RPMI8226 (cell line): ENCODE results near the gene ADGRL3.
"Not testable (repeated sequence)": the region's sequence is repeated elsewhere in the genome, so short reads cannot be mapped to it uniquely, and the experiment has no call there.

ENCODE experiments used
- DNase-seq: peaks from one replicate; pipeline ENCODE4 v3.0.0-alpha.2; 2015

ADGRL3 gene

DNA sequence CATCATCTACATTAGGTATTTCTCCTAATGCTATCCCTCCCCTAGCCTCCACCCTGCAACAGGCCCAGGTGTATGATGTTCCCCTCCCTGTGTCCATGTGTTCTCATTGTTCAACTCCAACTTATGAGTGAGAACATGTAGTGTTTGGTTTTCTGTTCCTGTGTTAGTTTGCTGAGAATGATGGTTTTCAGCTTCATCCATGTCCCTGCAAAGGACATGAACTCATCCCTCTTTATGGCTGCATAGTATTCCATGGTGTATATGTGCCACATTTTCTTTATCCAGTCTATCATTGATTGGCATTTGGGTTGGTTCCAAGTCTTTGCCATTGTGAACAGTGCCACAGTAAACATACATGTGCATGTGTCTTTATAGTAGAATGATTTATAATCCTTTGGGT, 7.0 kb downstream of the ADGRL3 start:
- DNase-seq = not testable (repeated sequence)

DNA sequence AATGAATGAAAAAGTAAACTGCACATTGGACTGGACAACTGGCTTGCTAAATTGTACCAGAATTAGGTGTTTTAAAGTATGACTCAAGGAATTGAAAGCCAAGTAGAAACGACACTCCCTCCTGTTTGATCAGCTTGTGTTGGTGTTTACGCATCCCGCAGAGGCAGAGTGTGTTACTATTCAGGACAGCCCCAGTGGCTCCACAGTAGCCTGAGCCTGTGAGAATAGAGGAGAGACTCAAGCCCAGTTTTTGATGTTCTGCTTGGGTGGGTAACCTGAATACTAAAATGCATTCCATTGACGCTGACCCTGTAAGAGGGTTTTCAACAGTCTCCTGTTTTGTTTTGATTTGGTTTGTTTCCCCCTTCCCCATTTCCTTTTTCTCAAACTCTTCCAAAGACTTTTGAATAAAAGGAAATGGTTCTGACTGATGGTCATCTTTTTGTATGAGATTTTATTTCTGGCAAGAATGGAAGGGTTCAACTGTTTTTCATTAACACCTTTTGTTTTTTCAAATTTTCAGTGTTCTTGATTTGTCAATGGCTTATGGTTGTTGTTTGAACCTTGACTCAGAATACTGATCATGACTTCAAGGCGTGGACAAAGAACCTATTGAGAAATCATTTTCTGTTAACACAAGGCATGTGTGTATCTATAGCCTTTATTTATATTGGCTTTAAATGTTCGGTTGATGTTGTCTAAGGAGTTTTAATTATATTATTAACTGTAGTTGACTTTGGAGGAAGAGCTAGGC, 10.2 kb downstream of the ADGRL3 start:
- no peak for DNase-seq

DNA sequence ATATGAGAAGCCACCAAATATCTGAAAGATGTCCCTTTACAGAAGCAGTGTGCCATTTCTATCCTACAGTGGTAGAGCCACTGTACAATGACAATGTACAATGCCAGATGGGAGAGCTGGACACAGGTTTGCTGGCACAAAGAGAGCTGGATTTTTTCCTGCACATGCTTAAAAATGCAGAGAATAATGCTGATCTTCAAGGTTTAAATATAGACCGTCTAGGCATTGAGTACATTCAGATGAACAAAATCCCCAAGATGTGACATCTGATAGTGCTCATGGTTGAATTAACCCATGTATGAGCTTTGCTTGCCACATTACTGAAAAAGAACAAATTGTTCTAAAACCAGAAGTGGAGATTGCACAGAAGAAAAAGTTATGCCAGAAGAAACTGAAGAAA, 11.7 kb downstream of the ADGRL3 start:
- DNase-seq = no peak

DNA sequence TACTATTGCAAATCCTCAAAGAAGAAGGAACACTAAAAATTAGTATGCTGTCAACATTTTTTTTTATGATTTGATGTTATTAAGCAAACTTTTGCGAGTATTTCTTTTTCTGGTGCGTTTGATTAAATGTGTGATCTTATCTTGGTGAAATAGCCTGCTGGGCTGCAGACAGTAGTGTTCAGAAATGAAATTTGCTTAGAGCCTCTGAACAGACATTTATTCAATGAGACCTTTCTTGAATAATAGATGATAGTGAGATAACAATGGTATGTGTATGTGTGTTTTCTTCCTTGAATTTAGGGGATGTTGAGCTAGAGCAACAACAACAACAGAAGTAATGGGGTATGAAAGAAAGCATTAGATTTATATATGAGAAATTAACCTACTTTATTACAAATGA, 12.7 kb downstream of the ADGRL3 start:
- no peak for DNase-seq

DNA sequence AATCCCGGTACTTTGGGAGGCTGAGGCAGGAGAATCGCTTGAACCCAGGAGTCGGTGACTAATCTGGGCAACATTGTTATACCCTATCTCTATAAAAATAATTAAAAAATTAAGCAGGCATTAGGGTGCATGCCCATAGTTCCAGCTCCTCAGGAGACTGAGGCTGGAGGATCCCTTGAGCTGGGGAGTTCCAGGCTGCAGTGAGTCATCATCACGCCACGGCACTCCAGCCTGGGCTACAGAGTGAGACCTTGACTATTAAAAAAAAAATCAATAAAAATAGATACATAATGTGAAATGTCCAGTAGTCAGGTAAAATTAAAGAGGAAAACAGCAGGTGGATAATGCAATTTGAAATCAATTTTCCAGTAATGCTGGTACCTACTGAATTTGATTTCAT, 14.6 kb downstream of the ADGRL3 start:
- no peak for DNase-seq

DNA sequence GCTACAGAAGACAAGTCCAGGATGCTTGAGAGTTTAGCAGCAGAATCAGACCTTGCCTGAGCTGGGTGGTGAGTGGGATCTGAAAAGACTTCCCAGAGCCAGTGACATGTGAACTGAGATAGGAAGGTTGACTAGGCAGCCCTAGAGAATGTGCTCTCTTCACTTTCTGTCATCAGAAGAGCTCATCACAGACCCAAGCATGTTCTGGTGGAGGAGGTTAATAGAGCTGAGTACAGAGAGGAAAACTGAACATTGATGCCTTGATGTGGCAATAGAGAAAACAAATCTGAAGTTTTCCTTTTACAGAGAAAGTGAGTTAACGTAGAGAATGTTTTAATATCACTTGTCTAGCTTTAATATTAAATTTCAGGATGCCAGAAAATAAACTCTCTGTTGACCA, 17.1 kb downstream of the ADGRL3 start:
- DNase-seq = no peak

DNA sequence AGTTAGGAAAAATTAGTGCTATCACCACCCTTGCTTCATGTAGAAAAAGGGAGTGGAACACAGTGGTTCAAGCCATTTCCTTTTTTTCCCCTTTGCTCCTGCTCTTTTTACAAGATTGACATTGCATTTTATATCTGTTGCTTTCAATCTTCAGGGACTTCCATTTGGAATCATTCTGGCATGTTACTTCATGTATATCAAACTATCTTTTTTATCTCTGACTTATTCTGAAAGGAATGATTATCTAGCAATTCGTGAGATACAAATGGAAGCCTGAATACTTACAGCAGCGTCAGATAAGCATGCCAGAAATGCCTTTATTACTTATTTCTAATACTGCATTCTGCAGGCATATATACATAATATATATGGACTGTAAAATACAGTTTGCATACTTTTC, 20.4 kb downstream of the ADGRL3 start:
- no peak for DNase-seq

DNA sequence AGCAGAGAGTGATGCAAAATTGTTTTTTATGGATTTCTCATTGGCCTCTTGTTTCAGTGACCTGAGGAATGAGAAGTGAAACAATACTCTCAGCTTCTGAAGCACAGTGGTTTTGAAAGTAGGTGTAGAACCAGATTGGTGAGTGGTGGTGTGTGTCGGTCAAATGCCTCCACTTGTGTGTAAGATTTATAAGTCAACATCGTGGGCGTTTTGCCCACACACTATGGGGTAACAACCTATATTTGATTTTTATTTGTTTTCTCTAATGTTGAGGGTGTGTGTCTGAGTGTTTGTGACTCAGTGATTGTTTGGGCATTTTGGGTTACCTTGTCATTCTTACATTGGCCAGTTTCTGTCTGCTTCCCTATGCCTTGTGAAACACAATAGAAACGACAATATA, 23.3 kb downstream of the ADGRL3 start:
- DNase-seq = no peak

DNA sequence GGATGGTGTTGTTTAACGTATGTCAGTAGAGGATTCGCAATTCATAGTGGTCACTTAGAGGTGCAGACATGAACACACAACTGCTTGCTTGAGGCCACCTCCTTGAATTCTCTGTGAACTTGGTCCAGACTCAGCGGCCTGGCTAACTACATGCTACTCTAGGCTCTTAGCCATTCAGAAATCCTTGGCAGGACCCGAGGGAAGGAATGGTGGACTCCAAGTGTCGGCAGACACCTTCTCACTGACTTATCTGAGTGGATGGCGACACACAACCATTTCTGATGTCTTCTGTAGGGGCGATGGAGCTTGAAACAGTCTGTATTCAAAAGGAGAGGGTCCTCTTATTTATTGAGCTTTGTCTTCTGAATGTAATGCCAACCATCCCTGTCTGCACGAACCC, 24.4 kb downstream of the ADGRL3 start:
- DNase-seq = no peak

DNA sequence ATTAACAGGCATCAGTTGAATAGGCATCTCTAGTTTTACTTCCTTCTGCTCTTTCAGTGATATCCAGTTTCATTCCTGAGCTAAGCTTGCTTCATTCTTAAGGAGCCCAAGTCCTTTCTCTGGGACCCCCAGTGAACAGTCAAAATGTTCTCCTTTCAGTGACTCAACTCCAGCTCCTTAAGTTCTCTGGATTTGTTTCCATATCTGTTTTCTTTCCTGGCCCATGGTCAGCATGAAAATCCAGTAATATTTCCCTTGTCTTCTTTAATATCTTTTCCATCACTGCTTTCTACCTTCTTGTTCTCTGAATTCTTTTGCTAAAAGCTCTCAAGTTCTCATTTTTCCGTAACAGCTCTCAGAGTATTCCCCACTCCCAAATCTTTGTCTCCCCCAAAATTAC, 25.5 kb downstream of the ADGRL3 start:
- no peak for DNase-seq

DNA sequence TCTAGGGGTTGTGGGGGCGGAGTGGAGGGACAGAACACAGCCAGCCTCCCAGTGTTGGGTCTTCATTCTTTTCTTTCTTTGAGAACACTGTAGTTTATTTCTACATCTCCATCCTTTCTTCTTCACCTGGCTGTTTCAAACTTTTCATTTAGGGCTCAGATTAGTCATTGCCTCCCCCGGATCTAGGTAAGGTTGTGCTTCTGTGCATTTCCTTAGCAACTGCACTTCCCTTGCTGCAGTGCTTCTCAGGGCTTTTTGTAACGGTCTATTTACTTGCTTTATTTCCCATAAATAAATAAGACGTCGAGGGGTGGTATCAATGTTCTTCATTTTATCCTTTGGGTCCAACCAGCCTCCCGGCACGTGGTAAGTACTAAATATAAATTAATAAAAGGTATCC, 31.3 kb downstream of the ADGRL3 start:
- DNase-seq = no peak

DNA sequence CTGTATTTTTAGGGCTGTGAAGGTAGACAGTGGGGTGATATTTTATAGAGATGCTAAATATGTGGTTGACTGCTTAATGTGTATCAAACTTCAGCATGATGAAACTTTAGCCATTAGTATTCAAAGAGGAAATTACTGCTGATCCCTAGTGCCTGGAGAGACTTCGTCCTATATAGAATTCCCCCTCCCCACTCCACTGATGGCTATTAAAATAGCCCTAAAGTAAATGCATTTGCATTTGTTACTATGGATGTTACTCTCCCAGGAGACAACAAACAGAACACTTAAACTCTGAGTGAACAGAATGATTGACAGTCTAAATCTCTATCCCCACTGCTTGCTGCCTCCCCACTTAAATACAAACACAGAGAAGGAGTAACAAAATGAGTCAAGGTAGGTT, 39.1 kb downstream of the ADGRL3 start:
- no peak for DNase-seq

DNA sequence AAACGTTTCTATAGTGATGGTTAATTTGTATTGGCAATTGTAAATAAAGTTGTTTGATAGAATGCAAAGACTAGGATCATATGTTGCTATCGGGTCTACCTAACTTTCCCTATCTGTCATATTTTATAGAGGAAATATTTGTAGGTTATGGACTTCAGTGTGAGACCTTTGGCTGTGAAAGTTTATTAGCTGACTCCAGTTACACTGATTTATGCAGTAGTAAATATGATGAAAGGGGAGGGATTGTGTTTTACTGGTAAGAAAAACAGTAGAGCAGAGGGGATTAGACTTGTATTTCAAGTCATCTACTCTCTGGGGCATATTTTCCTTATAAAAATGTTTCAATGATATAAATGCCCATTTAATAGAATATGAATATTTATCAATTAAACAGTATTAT, 43.8 kb downstream of the ADGRL3 start:
- DNase-seq = no peak

DNA sequence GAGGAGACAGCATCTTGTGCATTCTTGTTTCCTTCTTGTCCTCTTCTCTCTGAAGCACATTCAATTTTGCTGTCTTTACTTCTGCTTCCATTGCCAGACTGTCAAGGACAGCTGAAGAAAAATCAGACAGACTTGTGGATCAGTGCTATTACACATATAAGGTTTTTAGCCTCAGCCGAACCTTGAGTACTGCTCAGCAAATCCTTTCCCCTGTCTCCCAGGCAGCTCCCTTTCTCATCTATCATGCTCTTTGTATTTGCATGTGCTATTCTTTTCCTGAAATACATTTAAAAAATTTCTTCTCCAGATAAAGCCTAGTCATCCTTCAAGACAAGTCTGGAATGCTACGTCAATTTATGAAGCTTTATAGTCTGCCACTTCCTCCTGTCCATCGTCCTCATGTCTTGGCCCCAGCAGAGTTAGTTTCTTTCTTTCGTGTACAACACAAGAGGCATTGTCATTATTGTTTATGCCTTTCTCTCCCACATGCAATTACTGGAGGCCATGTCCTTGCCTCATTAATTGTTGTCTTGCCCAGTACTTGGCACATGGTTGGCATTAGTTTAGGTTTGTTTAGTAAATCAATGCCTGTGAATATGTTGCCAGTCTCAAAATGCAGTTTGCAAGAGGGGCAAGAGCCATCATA, 45.1 kb downstream of the ADGRL3 start:
- no peak for DNase-seq

DNA sequence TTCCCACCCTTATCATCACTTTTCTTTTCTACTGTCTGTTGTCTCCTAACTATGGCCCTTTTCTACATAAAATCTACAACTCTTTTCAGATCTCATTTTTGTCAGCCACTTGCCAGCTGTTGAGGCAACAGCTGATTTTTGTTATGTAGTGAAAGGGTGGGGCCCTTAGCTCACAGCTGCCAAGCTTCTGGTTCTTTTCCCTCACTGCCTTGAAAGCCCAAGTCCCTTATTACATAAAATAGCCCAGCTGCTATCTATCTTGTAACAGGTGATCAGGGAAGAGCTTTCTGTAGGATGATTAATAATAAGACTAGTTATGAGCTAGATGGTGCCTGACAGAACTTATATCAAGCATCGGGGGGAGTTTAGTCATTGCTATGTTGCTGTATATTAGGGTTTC, 45.9 kb downstream of the ADGRL3 start:
- DNase-seq = no peak

DNA sequence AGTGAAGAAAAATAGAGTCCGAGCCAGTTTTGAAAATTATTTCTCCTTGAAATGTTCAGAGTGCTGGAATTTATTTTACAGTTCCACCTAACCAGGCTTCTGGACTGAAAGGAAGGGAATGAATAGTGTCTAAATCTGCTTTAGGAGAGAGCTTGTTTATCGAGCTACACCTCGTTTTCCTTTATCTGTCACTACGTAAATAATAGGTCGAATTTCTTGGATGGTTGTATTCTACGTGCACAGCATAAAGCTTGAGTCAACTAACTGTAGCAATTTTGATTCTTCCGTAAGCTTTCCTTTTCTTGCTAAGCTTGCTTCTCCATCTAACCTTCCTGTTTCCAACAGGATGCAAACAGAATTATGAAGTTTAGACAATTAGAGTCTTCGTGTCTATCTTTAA, 48.6 kb downstream of the ADGRL3 start:
- DNase-seq = no peak

DNA sequence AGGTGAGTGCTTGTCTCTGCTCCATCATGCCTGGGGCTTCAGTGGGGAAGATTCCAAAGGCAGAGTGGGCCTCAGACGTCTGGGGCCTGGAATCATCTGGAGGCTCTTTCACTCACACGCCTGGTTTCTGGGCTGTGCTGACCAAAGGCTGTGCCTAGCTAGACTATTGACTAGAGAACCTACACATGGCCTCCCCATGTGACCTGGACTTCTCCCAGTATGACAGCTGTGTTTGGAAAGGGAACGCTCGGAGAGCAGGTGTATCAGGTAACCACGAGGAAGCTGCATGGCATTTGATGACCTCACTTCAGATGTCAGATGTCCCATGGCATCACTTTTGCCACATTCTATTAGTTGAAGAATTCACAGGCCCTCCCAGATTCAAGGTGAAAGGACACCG, 51.0 kb downstream of the ADGRL3 start:
- no peak for DNase-seq

DNA sequence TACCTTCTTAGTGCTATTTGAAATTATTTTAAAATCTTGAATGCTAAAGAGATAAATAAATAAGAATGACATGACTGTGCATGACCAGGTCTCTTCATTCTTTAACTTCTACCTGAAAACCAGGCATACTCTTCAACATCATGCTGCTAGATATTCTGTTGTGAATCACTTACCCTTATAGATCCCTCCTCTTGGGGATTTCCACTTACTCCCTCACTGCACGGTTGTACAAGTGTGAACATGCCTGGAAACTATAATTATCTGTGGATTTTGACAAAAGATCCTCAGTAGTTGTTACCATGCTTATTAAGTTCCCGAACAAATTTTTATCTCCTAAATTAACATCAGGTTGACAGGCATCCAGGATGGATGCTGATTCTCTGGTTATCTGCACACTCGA, 54.3 kb downstream of the ADGRL3 start:
- no peak for DNase-seq

DNA sequence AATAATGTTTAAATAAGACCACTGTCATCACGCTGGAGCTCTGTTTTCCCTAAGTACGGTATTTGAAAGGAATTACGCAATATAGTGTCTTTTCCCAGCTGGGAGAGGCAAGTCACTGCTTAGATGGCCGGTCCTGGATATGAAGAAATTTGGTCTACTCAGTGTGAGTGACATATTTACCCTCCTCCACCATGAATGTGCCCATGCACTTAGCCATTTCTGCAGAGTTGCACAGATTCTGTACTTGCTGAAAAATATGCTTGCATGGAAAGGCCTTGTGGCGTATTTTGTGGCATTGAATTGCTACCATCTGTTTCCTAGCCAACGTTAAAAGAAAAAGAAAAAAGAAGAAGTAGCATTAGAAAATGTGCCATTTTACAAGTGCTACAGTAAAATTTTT, 73.1 kb downstream of the ADGRL3 start:
- no peak for DNase-seq

DNA sequence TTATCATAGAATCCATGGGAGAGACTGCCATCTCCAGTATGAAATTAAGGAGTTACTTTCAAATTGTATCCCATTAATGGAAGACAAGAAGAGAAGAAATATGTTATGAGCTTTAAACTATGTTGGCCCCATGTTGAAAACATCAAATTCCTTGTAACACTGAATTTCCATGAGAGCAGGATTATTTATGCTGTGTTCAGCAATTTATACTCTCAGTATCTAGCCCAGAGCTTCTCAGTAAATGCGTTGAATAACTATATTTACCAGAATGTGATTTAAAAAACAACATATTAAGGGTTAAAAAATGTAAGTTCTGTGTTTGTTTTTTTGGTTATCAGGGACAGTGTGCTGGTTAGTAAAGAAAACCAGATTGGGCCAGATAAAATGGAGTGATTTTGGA, 74.2 kb downstream of the ADGRL3 start:
- DNase-seq = no peak

DNA sequence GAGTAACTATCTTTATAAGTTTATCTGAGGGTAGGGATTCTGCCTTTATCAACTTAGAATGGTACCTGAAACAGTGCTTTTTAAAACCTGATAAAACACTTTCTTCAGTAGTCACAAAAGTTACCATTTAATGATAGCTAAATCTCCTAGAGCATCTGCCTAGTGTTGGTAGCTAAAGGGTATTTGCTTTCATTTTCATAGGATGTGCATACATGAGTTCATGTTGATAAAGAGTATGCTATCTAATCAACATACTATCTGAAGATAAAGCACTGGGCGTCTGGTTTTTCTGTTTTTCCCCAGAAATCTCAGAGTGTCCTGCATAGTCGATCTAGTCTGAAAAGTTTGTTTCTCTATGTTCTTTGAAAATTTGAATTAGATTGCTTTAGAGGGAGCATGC, 75.1 kb downstream of the ADGRL3 start:
- DNase-seq = no peak

DNA sequence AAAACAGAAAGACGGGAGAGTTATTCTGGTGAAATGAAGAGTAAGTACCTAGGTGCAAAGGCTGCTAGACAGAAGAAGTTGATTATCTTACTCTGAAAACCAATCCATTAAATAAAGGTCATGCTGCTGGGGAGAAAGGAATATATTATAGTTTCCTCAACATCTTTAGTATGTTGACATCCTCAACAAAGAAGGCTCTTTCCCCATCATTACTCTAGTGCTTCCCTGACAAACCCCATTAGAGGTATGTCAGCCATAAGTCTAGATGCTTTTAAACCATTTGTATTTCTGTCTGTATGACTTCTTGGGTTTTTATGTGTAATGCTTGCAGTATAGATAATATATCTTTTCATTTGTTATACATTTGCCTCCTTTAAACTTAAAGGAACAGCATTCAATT, 75.9 kb downstream of the ADGRL3 start:
- DNase-seq = no peak

DNA sequence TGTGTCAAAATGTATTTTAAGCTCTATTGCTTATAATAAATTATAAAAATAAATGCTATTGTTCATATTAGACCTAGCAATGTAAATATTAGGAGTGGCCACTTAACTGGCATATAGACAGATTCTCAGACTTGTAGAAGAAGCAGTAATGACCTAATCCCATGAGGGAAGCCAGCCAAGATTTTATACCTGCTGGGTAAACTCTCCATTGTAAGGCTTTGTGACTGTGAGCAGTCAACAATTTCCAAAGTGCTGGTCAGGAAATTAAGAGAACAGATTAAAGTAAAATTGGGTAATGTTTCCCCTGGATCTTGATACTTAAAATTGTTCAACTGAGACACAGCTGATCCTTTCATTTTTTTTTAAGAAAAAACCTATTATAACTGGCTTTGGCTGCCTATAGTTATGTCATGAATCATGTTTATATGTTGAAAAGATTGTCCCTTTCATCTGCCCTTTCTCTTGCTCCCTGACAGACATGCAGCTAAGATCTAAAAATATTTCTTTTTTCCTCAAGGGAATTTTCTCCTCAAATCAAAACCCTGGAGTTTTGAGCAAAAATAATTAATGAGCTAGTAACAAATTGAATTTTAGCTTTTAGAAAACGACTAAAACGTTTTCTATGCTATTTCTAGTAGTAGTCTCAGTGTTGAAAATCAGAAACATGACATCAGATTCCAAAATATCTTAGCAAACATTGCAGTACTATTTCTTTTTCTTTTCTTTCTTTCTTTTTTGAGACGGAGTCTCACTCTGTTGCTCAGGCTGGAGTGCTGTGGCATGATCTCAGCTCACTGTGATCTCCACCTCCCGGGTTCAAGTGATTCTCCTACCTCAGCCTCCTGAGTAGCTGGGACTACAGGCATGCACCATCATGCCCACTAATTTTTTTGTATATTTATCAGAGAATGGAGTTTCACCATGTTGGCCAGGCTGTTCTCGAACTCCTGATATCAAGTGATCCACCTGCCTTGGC, 77.9 kb downstream of the ADGRL3 start:
- DNase-seq = no peak

DNA sequence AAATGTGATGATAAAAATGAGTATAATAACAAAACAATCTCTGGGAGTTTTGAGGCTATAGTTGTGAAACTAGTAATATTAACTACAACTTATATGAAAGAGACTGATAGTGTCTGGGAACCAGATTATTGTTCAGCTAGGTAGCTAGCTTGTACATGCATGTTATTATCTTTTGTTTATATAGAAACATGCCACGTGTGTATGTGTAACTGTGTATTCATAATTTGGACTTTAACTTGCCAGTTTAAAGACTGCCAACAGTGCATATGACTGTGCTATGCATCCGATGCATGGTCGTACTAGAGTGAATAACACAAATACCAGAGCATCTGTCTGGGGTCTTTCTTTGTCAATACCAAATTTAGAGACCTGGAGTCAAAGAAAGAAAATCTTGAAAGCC, 92.2 kb downstream of the ADGRL3 start:
- DNase-seq = no peak
